GM12892 (cell line): Measurements from ENCODE around the gene FAH.

Experiments
- DNase-seq: peaks from one replicate; pipeline ENCODE4 v3.0.0; 2011; ENCODE audit not compliant: insufficient read length
- FAIRE-seq: peaks from 2 replicates; lab custom pipeline; 2011; peaks lifted over from hg19 to GRCh38; lab: Jason Lieb, UNC
- POLR2A ChIP-seq: IDR thresholded peaks from 2 replicates; pipeline ENCODE4 v1.6.1; 2011; ENCODE audit warnings: low read depth, low read length, control low read depth
- POLR2AphosphoS5 ChIP-seq: IDR thresholded peaks from 2 replicates; pipeline ENCODE4 v1.6.1; 2011; ENCODE audit warnings: low read depth, low read length, control low read depth
- TAF1 ChIP-seq: IDR thresholded peaks from 2 replicates; pipeline ENCODE4 v1.6.1; 2011; ENCODE audit warnings: low read depth, mild to moderate bottlenecking, control low read depth, low read length, borderline replicate concordance

The FAH gene

DNA sequence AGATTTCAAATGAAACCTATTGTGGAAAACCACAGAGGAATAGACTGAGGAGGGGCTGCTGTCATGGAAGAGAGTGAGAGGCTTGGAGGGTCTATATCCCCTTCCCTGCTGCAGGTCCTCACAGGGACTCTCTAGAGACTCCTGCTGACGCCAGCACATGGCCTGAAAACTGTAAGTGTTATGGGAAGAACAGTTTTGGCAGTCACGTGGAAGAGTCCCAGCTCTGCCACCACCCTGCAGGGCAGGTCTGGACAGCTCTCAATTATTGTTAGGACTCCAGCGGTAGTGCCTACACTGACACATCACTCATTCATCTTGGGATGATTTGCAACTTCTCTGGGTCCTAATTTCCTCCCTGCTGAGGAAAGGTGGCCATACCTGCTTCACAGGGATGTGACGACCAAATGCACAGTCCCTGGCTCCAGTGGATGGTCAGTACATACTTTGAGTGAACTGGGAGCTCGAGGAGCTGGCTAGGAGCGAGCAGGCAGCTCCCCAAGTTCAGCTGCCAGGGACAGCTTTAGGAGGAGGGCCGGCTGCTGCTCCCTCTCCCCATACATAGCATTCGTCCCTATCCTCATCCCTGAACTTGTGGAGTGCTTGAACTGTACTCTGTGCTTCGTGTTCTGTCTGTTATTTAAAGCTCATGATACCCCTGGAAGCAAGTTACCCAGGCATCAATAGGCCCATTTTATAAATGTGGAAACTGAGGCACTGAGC is 50.0 kb downstream of the FAH start:
- DNase-seq (no peak), FAIRE-seq (no peak)
- TF ChIP-seq TAF1 (no peak), POLR2A (no peak), POLR2AphosphoS5 (no peak)

DNA sequence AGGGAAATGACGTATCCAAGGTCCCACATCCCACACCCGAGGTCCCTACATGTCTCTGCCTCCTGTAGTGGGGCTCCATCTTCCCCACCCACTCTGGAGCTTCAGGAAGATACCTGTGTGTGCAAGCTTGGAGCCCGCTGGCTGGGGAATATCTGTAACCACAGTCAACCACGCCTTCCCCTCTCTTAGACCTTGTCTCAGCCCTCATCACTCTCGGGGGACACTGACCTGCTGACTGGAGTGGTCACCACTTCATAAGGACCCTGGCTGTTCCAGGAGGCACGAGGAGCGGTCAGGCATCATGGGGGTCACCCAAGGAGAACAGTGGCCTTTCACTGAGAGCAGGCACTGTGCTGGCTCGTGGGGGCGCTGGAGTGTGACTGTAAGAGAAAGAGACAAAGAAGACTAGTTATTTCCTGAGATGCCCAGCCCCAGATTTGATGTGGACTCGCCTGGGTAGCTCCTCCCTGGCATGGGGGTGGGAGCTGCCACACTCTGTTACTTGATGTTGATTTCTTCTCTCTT is 50.6 kb downstream of the FAH start:
- DNase-seq (no peak), FAIRE-seq (no peak)
- TF ChIP-seq POLR2A (no peak), POLR2AphosphoS5 (no peak), TAF1 (no peak)

DNA sequence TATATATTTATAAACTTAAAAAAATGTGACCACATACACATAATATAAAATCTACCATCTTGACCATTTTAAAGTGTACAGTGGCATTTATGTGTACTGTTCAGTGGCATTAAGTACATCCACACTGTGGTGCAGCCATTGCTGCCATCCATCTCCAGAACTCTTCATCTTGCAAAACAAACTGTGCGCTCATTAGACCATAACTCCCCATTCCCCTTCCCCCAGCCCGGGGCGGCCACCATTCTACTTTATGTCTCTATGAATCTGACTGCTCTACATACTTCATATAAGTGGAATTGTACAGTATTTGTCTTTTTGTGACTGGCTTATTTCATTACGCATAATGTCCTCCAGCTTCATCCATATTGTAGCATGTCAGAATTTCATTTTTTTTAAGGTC is 51.4 kb downstream of the FAH start:
- DNase-seq (no peak), FAIRE-seq (no peak)
- TF ChIP-seq POLR2A: no peak
- TF ChIP-seq TAF1: no peak
- no peak for TF ChIP-seq POLR2AphosphoS5

DNA sequence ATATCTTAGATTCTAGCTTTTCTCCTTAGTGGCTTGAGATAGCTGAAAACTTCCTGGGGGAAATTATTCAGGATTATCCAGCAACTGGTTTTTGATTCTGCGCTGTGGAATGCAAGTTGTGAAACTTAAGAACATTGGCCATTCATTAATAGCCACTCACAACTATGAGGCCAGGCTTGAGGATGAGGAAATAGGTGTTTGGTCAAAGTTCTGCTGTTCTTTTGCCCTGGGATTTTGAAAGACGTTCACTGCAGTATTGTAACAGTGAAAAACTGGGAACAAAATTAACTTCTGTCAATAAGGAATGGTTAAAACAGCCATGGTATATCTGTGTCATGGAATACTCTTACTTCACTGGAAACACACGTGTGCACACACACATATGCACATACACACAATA is 55.1 kb downstream of the FAH start:
- DNase-seq: no peak
- no peak for FAIRE-seq
- no peak for TF ChIP-seq POLR2A
- TF ChIP-seq TAF1: no peak
- TF ChIP-seq POLR2AphosphoS5: no peak

DNA sequence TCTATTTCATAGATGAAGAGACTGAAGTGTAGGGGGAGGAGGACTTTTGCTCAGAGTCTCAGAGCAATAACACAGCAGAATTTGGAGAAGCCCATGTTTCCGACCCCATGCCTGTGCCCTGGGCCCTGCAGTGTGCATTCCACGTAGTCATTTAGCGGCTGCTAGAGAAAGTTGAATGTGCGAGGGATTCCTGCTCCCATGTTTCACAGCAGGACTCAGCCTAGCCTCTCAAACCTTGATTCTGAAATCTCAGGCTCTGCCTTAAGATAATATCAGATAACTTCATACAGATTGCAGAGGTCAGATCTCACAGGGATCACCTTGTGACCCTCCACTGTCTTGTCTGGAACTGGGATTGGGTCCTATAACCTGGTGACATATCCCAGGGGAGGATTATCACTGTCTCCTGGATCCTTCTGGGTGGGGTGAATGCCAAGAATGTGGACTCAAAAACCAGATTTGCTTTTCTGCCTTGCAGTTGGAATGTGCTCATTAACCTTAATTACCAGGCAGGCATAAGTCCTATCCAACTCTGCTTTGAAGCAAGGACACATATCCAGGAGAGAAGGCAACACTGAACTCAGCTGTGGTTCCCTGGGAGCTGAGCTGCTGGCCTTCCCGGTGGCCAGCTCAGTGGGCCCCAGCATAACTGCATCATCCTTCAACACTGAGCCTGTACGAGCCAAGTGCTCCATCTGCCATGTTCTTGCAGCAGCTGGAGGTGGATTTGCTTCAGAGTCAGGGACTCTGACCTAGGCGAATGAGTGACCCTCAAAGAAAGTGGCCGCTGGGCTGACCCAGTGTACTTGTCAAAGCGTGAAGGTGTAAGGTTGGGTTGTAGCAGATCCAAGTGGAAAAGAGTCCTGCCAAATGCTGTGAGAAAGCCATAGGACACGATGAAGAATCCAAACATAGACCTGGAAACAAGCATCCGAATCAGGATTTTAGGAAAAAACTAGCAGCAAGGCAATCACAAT is 56.2 kb downstream of the FAH start:
- TF ChIP-seq POLR2AphosphoS5: no peak
- TF ChIP-seq POLR2A: no peak
- TF ChIP-seq TAF1: no peak
- FAIRE-seq (no peak), DNase-seq (no peak)

DNA sequence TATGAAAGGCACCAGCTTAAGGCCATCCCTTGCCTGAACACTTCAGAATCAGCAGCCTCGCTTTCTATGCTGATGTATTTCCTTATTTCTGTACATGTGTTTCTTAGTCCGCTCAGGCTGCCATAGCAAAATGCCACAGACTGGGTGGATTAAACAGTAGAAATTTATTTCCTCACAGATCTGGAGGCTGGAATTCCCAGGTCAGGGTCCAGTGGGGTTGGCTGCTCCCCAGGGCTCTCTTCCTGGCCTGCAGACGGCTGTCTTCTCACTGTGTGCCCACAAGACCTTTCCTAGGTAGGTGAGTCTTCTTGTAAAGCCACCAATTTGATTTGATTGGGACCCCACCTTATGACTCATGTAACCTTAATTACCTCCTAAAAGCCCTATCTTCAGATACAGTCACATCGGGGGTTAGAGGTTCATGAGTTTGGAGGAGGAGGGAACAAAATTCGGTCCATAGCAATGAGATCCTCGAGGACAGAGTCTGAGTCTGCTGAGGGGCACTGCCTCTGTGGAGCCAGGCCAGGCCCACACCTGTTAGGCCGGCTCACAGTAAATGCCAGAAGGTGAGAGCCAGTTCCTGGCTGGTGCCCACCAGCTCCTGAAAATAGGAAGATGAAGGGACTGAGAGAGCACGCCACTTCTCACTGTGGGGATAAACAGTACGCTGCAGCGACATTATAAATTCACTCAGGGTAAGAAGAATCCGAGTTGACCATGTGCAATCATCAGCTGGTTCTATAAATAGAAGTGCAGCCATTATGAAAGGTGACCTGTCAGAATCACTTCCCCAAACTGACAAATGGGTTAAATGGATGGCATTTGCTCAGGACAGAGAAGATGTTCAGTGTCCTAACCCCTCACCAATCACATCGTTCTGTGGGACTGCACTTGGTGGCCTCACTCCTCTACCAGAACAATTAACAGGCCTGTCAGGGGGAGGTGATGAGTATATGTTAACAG is 58.1 kb downstream of the FAH start:
- TF ChIP-seq POLR2AphosphoS5: no peak
- no peak for TF ChIP-seq TAF1
- TF ChIP-seq POLR2A: no peak
- DNase-seq: no peak
- FAIRE-seq: peak; percentile 82

DNA sequence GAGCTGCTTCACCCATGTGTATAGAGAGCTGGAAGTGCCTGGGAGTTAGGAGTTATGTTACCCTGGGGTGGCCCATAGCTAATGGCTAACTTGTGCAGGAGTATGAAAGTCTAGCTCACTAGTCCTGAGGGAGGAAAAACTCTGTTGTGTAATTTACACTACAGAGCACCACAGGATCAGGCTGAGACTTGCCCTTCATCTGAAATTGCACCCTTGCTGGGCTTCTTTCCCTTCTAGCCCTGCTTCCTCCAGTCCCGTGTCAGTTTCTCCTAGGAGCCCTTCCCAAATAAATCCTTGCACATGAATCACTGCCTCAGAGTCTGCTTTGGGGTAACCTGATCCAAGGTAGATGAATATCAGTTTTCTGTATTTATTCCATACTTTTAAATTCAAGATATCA is 59.2 kb downstream of the FAH start:
- TF ChIP-seq POLR2AphosphoS5 (no peak), POLR2A (no peak), TAF1 (no peak)
- FAIRE-seq: no peak
- no peak for DNase-seq

DNA sequence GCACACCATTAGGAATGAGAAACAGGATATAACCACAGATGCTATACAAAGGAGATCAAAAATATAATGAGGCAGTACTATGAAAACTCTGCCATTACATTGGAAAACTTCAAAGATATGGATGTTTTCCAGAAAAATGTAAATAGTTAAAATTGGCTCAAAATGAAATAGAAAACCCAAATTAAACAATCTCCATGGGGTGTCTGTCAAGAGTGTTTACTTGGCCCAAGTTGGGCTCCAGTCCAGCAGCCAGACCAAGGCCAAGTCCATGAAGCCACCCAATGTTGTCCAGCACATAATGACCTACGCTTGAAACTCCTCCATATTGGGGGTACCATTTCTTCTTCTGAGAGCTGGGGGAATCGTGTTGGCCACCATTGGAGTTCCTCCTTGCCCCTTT is 62.1 kb downstream of the FAH start:
- FAIRE-seq (no peak), DNase-seq (no peak)
- TF ChIP-seq POLR2AphosphoS5 (no peak), TAF1 (no peak), POLR2A (no peak)

DNA sequence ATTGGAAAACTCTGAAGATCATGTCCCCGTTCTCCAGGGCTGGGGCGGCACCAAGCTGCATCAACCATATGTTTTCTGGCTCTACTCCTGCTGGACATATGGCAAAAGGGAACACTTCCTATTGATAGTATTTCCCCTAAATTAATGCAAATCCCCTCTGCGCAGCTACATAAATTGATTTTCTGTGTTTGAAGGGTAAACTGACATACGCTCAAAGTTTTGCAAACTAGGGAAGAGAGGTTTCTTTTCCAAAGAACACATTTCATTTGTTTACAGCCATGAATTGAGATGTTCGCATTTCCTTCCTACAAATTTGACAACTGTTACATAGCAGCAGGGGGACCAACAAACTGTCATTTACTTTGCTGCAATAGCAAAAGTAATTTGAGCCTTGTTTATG is 63.3 kb downstream of the FAH start:
- no peak for FAIRE-seq
- TF ChIP-seq TAF1: no peak
- TF ChIP-seq POLR2A: no peak
- no peak for TF ChIP-seq POLR2AphosphoS5

DNA sequence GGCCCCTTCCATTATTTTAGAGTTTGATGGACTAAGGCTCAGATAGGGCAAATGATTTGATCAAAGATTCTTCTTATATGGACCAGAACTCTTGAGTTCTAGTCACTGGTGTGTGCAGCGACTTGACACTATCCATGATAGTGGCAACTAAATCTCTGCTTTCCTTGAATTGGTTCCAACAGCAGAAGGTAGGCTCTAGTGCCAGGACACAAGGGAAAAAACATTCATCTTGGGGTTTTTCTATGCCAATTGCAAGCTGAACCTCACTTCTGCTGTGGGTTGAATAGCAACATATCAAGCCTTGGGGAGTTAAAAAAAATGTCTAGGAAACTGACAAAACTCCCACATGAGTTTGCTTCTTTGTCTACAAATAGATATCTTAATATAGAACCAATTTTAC is 64.1 kb downstream of the FAH start:
- DNase-seq (no peak), FAIRE-seq (no peak)
- TF ChIP-seq POLR2AphosphoS5 (no peak), TAF1 (no peak)

More for the DNA sequence above, 63.3 kb downstream of the FAH start:
- no peak for DNase-seq
